Measurements from ENCODE around the gene FBXO2.
"Not testable (repeated sequence)": the region's sequence is repeated elsewhere in the genome, so short reads cannot be mapped to it uniquely, and the experiment has no call there.

FBXO2 gene

GRCh38 chr1:11629184-11630016, 24.8 kb downstream of the FBXO2 start:
- no peak for DNase-seq (ENCODE audit: low spot score)

GRCh38 chr1:11628767-11629166, 25.5 kb downstream of the FBXO2 start:
- no peak for DNase-seq (ENCODE audit: low spot score)

GRCh38 chr1:11626551-11626950, 27.7 kb downstream of the FBXO2 start:
- no peak for DNase-seq (ENCODE audit: low spot score)

GRCh38 chr1:11623702-11624101, 30.5 kb downstream of the FBXO2 start:
- DNase-seq (ENCODE audit: low spot score): no peak

GRCh38 chr1:11622398-11622797, 31.8 kb downstream of the FBXO2 start:
- DNase-seq (ENCODE audit: low spot score): no peak

- DNase-seq (ENCODE audit: low spot score): no peak
Measured at GRCh38 chr1:11620924-11621323, 33.3 kb downstream of the FBXO2 start.

- DNase-seq (ENCODE audit: low spot score): no peak
Measured at GRCh38 chr1:11620405-11620804, 33.8 kb downstream of the FBXO2 start.

GRCh38 chr1:11617741-11618140, 36.5 kb downstream of the FBXO2 start:
- DNase-seq (ENCODE audit: low spot score): no peak

- no peak for DNase-seq (ENCODE audit: low spot score)
Measured at GRCh38 chr1:11617314-11617713, 36.9 kb downstream of the FBXO2 start.

- DNase-seq (ENCODE audit: low spot score): no peak
Measured at GRCh38 chr1:11616766-11617165, 37.5 kb downstream of the FBXO2 start.

GRCh38 chr1:11615090-11615489, 39.1 kb downstream of the FBXO2 start:
- DNase-seq (ENCODE audit: low spot score): no peak

GRCh38 chr1:11613347-11613746, 40.9 kb downstream of the FBXO2 start:
- no peak for DNase-seq (ENCODE audit: low spot score)

- DNase-seq (ENCODE audit: low spot score): no peak
Measured at GRCh38 chr1:11611638-11612327, 42.4 kb downstream of the FBXO2 start.

GRCh38 chr1:11610629-11611180, 43.5 kb downstream of the FBXO2 start:
- DNase-seq (ENCODE audit: low spot score): no peak

GRCh38 chr1:11609378-11609777, 44.9 kb downstream of the FBXO2 start:
- not testable (repeated sequence) for DNase-seq (ENCODE audit: low spot score)

- not testable (repeated sequence) for DNase-seq (ENCODE audit: low spot score)
Measured at GRCh38 chr1:11608596-11609130, 45.6 kb downstream of the FBXO2 start.

GRCh38 chr1:11606775-11607174, 47.5 kb downstream of the FBXO2 start:
- DNase-seq (ENCODE audit: low spot score): no peak

- DNase-seq (ENCODE audit: low spot score): no peak
Measured at GRCh38 chr1:11602981-11603380, 51.2 kb downstream of the FBXO2 start.

GRCh38 chr1:11602424-11602823, 51.8 kb downstream of the FBXO2 start:
- DNase-seq (ENCODE audit: low spot score): no peak

GRCh38 chr1:11600836-11601235, 53.4 kb downstream of the FBXO2 start:
- DNase-seq (ENCODE audit: low spot score): no peak

GRCh38 chr1:11599891-11600576, 54.2 kb downstream of the FBXO2 start:
- DNase-seq (ENCODE audit: low spot score): no peak

- DNase-seq (ENCODE audit: low spot score): no peak
Measured at GRCh38 chr1:11598461-11598860, 55.8 kb downstream of the FBXO2 start.

All from iPS-NIHi11 (cell line).